ENCODE data around the gene SERINC1. TPM values are rescaled to one million over a fixed set of nuclear protein-coding genes. Genes with fewer than 3 reads are reported as not detected.

SERINC1 gene
- total and polyA plus RNA-seq, 9 of the 15 experiments (the other 6 are each of a cell fraction or from before 2014, with no cell fraction given) = 28.8 to 64.6 (median 39.7) TPM

GRCh38 chr6:122495612-122496011, 24.0 kb upstream of the SERINC1 start (continued):
- TF ChIP-seq E2F5 (CRISPR knock-in tag; IDR thresholded peaks at IDR 0.05) (no peak), DMBX1 (CRISPR knock-in tag; IDR thresholded peaks at IDR 0.05; ENCODE audit: borderline replicate concordance) (no peak), ZNF589 (CRISPR knock-in tag; IDR thresholded peaks at IDR 0.05; ENCODE audit: low read depth) (no peak), ZBED1 (IDR thresholded peaks at IDR 0.05) (no peak), ARHGAP35 (IDR thresholded peaks at IDR 0.05; ENCODE audit: partially characterized antibody) (no peak)

GRCh38 chr6:122494665-122495272, 23.2 kb upstream of the SERINC1 start:
- no peak overlapping the region for H3K9ac ChIP-seq (ENCODE audit: insufficient read depth in 1 of 2, low read depth in 2 of 2, low read length in 2 of 2)
- no peaks in the 10 kb centered on the region for H3K9me1 ChIP-seq (ENCODE audit: control insufficient read depth, insufficient read depth, low read length)
- H3K4me1 ChIP-seq (replicated peaks in 1 of 2; ENCODE audit: control insufficient read depth in 2 of 2, insufficient read depth in 2 of 2, low read length in 2 of 2) = no peaks in the 10 kb centered on the region; a peak in 1 of 5 replicates
- DNase-seq (ENCODE audit: extremely low read depth in 1 of 4, low spot score in 3 of 4) (no peak), ATAC-seq (no peak), FAIRE-seq (no peak)
- H3K27me3 ChIP-seq (ENCODE audit: control insufficient read depth in 2 of 2, insufficient read depth in 2 of 2, low read length in 2 of 2) = no peaks in the 10 kb centered on the region
- H4K20me1 ChIP-seq (replicated peaks; ENCODE audit: control insufficient read depth, insufficient read depth, low read length) = no peaks in the 10 kb centered on the region
- no peak overlapping the region for H2AFZ ChIP-seq (ENCODE audit: low read depth, low read length)
- BruUV-seq (replicated peaks) = no TSS peak
- ChIA-PET CTCF (ENCODE audit: low intra/inter-chr PET ratio) (no interaction called here), POLR2A (no interaction called here)
- in situ Hi-C loops (cut with MboI) (loop anchor here (10.0 kb wide), 1 partner anchor 230 kb away; no protein-coding TSS in a partner anchor), intact Hi-C loops (cut with micrococcal nuclease) (loop anchor here (5.0 kb wide), 1 partner anchor 233 kb away; no protein-coding TSS in a partner anchor)
- H3K9me3 ChIP-seq (replicated peaks; ENCODE audit: control insufficient read depth, insufficient read depth, low read depth, low read length) = peaks cover 9% of the 10 kb centered on the region
- H3K36me3 ChIP-seq (ENCODE audit: control insufficient read depth, insufficient read depth, low read length) = peaks cover 11% of the 10 kb centered on the region; the same call in 2 of the 3 replicates
- 36% methylated on average over 4 of the region's 4 CpGs for WGBS (ENCODE audit: insufficient coverage, low coverage, missing lambda C conversion rate)
- TF ChIP-seq KLF10 (CRISPR knock-in tag; IDR thresholded peaks at IDR 0.05) (no peak), PRPF4 (IDR thresholded peaks at IDR 0.05; ENCODE audit: insufficient read depth, low read depth, low read length, poor library complexity, severe bottlenecking) (no peak)
- H3K27ac ChIP-seq (ENCODE audit: extremely low read depth, low read depth, low read length) = no peak overlapping the region
- no peak overlapping the region for H3K4me2 ChIP-seq (ENCODE audit: insufficient read depth, low read length)
- peaks cover 24% of the 10 kb centered on the region; the same call in 2 of the 3 replicates for H3K79me2 ChIP-seq (ENCODE audit: control insufficient read depth, insufficient read depth, low read length)
- no peak overlapping the region for H3K4me3 ChIP-seq
